ENCODE measurements around the gene RHBDF1.
A peak's percentile ranks its signal among the peaks of the same experiment; 100 is the strongest.

GRCh38 chr16:106623-107324 is 34.3 kb upstream of the RHBDF1 start:
- TF ChIP-seq CTCF (IDR thresholded peaks at IDR 0.05 in 8 of 11, conservative IDR thresholded peaks at IDR 0.05 in 3 of 11) (peak; percentile 63 to 85 (median 74)), POLR2A (IDR thresholded peaks at IDR 0.05) (no peak), POLR2AphosphoS5 (IDR thresholded peaks at IDR 0.05) (peak in 1 of 3 donors; percentile 30)
